Trophoblast cell (in vitro differentiated cells and primary cell): Measurements from ENCODE around the gene LRRC46.

Source experiments
- DNase-seq, 2 donors: peaks; one replicate each; pipeline ENCODE4 v3.0.0-alpha.2; 2016
- H2AFZ ChIP-seq: 2 replicates; pipeline ENCODE4 v1.6.1; 2013; ENCODE audit warnings: low read length, moderate library complexity, mild to moderate bottlenecking; ENCODE audit not compliant: insufficient read depth, poor library complexity
- H2AK5ac ChIP-seq: 2 replicates; pipeline ENCODE4 v1.6.1; 2013; ENCODE audit warnings: mild to moderate bottlenecking, low read length
- H2BK120ac ChIP-seq: 2 replicates; pipeline ENCODE4 v1.6.1; 2013; ENCODE audit warnings: low read length, mild to moderate bottlenecking, moderate library complexity; ENCODE audit not compliant: insufficient read depth, poor library complexity
- H2BK12ac ChIP-seq: 2 replicates; pipeline ENCODE4 v1.6.1; 2013; ENCODE audit warnings: mild to moderate bottlenecking, low read length, moderate library complexity
- H2BK5ac ChIP-seq: 2 replicates; pipeline ENCODE4 v1.6.1; 2013; ENCODE audit warnings: low read length, low read depth, moderate library complexity, mild to moderate bottlenecking; ENCODE audit not compliant: poor library complexity
- H3K14ac ChIP-seq: 2 replicates; pipeline ENCODE4 v1.6.1; 2013; ENCODE audit warnings: mild to moderate bottlenecking, low read length
- H3K18ac ChIP-seq: 2 replicates; pipeline ENCODE4 v1.6.1; 2013; ENCODE audit warnings: mild to moderate bottlenecking, low read length
- H3K23ac ChIP-seq: 2 replicates; pipeline ENCODE4 v1.6.1; 2013; ENCODE audit warnings: low read length
- H3K27ac ChIP-seq: 2 replicates; pipeline ENCODE4 v1.5.1; 2013; ENCODE audit warnings: low read depth, mild to moderate bottlenecking, inconsistent platforms, low read length, moderate library complexity
- H3K27me3 ChIP-seq: 2 replicates; pipeline ENCODE4 v1.6.1; 2013; ENCODE audit warnings: inconsistent platforms, mild to moderate bottlenecking, low read length, moderate library complexity; ENCODE audit not compliant: insufficient read depth
- H3K36me3 ChIP-seq, 2 experiments: 1 replicate in 1 of 2; 2 replicates in 1 of 2; pipeline ENCODE4 v1.6.1; 2013; ENCODE audit warnings: low read length in 2 of 2, mild to moderate bottlenecking in 2 of 2, moderate library complexity in 1 of 2; ENCODE audit not compliant: insufficient read depth in 2 of 2, control insufficient read depth in 1 of 2
- H3K4ac ChIP-seq: 2 replicates; pipeline ENCODE4 v1.6.1; 2013; ENCODE audit warnings: low read depth, mild to moderate bottlenecking, low read length, moderate library complexity
- H3K4me1 ChIP-seq, 2 experiments: 1 replicate in 1 of 2; 2 replicates in 1 of 2; pipeline ENCODE4 v1.6.1; 2013; ENCODE audit warnings: low read length in 2 of 2, mild to moderate bottlenecking in 2 of 2, moderate library complexity in 1 of 2; ENCODE audit not compliant: insufficient read depth in 2 of 2, control insufficient read depth in 1 of 2
- H3K4me2 ChIP-seq: 2 replicates; pipeline ENCODE4 v1.6.1; 2013; ENCODE audit warnings: inconsistent platforms, mild to moderate bottlenecking, low read length, moderate library complexity
- H3K4me3 ChIP-seq: 2 replicates; pipeline ENCODE4 v1.5.1; 2013; ENCODE audit warnings: mild to moderate bottlenecking, low read depth, low read length, inconsistent platforms
- H3K79me1 ChIP-seq: one replicate; pipeline ENCODE4 v1.6.1; 2013; ENCODE audit warnings: low read length
- H3K79me2 ChIP-seq: 2 replicates; pipeline ENCODE4 v1.6.1; 2013; ENCODE audit warnings: low read length, mild to moderate bottlenecking; ENCODE audit not compliant: control insufficient read depth, insufficient read depth, poor library complexity
- H3K9ac ChIP-seq: 2 replicates; pipeline ENCODE4 v1.6.1; 2013; ENCODE audit warnings: mild to moderate bottlenecking, low read length
- H3K9me3 ChIP-seq: 2 replicates; pipeline ENCODE4 v1.6.1; 2013; ENCODE audit warnings: low read depth, mild to moderate bottlenecking, control low read depth, inconsistent platforms, low read length; ENCODE audit not compliant: insufficient read depth
- H4K12ac ChIP-seq: 2 replicates; pipeline ENCODE4 v1.6.1; 2013; ENCODE audit warnings: low read depth, mild to moderate bottlenecking, low read length, moderate library complexity
- H4K8ac ChIP-seq: 2 replicates; pipeline ENCODE4 v1.6.1; 2013; ENCODE audit warnings: low read depth, mild to moderate bottlenecking, low read length, moderate library complexity
- H4K91ac ChIP-seq: one replicate; pipeline ENCODE4 v1.6.1; 2013; ENCODE audit warnings: low read depth, mild to moderate bottlenecking, low read length, moderate library complexity
- WGBS: extraction: QIAGEN DNeasy Blood & Tissue Kit; methylation state at CpG from one replicate; pipeline ENCODE4 v1.1.7; 2013; ENCODE audit warnings: missing lambda C conversion rate; ENCODE audit not compliant: insufficient read length, insufficient coverage; ENCODE audit errors: extremely low coverage; 5-methylcytosine and 5-hydroxymethylcytosine counted together

LRRC46 gene

DNA sequence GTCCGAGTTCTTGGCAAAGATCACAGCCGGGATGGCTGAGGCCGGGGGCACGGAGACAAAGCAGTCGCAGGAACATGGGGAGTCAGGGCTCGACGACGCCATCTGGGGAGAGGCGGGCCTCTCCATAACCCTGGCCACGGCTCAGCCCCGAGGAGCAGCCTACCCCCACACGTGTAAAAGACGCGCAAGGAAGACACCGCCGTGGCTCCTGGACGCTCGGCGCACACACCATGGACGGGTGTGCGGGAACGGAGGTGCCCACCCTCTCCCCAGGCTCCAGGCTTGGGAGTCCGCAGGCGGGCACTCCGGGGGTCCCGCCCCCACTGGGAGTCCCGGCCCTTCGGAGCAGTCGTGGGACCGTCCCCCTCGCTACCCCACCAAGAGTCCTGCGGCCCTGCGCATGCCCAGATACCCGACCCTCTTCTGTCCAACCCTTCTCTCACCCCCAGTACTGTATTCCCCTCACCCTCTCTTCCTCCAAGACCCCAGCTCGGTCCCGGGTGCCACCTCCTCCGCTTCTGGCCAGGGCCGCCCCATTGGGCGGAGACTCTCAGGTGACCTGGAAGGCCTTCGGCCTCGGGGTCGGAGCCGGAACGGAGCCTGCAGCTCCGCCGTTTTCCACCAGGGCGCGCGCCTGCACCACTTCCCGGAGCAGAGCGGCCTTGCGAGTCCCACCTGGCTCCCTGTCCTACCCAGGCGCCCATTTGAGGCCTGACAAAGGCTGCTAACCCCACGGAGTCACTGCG lies 9.4 kb downstream of the LRRC46 start, which contains the start of gene SCRN2:
Gene SCRN2 (minus strand): TSS at position 532 of the 746 bp plus-strand sequence. CDS start 430 bp downstream, at position 102.
- Histone ChIP-seq H2AK5ac (peak within 1 kb of the TSS; percentile 25), H3K79me1 (peaks cover 9% of the 10 kb centered on the region), H3K27me3 (no peaks in the 10 kb centered on the region), H3K36me3 (peaks cover 24 to 33% of the 10 kb centered on the region in 2 experiments), H4K12ac (peak within 1 kb of the TSS; percentile 93), H3K27ac (peak within 1 kb of the TSS; percentile 24), H2BK12ac (peak within 1 kb of the TSS; percentile 20), H2AFZ (peak within 1 kb of the TSS; percentile 94), H3K4ac (peak within 1 kb of the TSS; percentile 90), H3K9me3 (no peaks in the 10 kb centered on the region), H3K14ac (peak within 1 kb of the TSS; percentile 96), H3K4me1 (peaks cover 15 to 20% of the 10 kb centered on the region in 2 experiments), H3K4me2 (peak within 1 kb of the TSS; percentile 78), H3K4me3 (peak within 1 kb of the TSS; percentile 78), H2BK5ac (peak within 1 kb of the TSS; percentile 55), H4K8ac (peak within 1 kb of the TSS; percentile 96), H4K91ac (peak within 1 kb of the TSS; percentile 69), H3K18ac (peak within 1 kb of the TSS; percentile 96), H3K79me2 (peaks cover 7% of the 10 kb centered on the region), H3K9ac (peak within 1 kb of the TSS; percentile 59), H3K23ac (no peak within 1 kb of the TSS), H2BK120ac (peak within 1 kb of the TSS; percentile 84)
- peak; percentile 91 to 95 for DNase-seq
- WGBS, result no CpG with 5 or more reads among the region's 55 CpGs

DNA sequence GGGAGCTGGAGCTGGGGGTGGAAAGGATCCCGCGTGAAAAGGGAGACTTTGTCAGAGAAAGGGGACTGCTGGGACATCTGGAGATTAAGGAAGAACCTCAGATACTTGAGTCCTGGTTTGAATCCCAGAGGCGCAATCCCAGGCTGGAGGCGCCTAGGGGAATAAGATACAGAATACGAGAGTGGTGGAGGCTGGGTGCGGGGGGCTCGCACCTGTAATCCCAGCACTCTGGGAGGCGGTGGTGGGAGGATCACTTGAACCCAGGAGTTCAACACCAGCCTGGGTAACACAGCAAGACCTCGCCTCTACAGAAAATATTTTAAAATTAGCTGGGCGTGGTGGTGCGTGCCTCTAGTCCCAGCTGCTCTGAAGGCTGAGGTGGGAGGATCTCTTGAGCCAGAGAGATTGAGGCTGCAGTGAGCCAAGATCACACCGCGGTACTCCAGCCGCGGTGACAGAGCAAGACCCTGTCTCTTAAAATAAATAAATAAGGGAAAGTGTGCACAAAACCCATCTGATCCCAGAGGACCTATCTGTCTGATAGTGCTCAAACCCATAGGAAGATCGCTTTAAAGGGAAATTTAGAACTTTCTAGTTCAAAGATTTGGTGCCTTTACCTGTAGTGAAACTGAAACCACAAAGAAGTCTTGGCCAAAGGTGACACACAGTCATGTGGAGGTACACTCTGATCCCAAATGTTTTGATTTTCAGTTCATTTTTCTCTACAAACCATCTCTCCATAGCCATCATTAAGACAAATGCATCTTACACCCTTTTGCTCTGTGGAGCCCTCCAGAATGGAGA lies 10.2 kb downstream of the LRRC46 start:
- Histone ChIP-seq H4K91ac (peak overlapping the region; percentile 16), H4K12ac (peak overlapping the region; percentile 10), H3K27ac (no peak overlapping the region), H2AFZ (peak overlapping the region; percentile 85), H3K9me3 (no peaks in the 10 kb centered on the region), H3K4me1 (peaks cover 20% of the 10 kb centered on the region in 2 experiments), H4K8ac (peak overlapping the region; percentile 92), H3K4me3 (no peak overlapping the region), H2AK5ac (peak overlapping the region; percentile 25), H3K79me2 (peaks cover 7% of the 10 kb centered on the region), H3K9ac (peak overlapping the region; percentile 29), H3K4me2 (peak overlapping the region; percentile 11), H3K79me1 (peaks cover 10% of the 10 kb centered on the region), H3K36me3 (peaks cover 16 to 28% of the 10 kb centered on the region in 2 experiments), H2BK5ac (no peak overlapping the region), H3K27me3 (no peaks in the 10 kb centered on the region), H3K18ac (no peak overlapping the region), H3K4ac (peak overlapping the region; percentile 17), H3K14ac (no peak overlapping the region), H2BK12ac (peak overlapping the region; percentile 20), H3K23ac (no peak overlapping the region), H2BK120ac (no peak overlapping the region)
- DNase-seq, result peak in 1 of 2 donors; percentile 29
- no CpG with 5 or more reads among the region's 16 CpGs for WGBS

DNA sequence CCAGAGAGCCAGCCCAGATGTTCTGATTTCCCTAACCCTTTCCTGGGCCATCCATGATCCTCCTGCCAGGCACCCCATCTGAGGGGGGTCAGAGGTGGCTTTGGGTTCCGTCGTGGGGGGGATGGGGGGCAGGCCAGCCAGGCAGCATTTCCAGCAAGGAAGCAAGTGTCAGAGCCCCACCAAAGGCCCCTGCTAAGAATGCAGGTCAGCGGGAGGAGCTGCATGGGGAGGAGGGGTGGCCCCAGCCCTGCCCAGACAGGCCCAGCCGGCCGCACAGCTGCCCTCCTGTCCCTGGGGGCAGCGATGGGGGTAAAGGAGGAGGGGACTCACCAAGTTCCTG lies 11.9 kb downstream of the LRRC46 start:
- peak overlapping the region; percentile 33 for H4K91ac ChIP-seq
- peaks cover 29 to 33% of the 10 kb centered on the region in 2 experiments for H3K4me1 ChIP-seq
- no peak overlapping the region for H2AK5ac ChIP-seq
- no peaks in the 10 kb centered on the region for H3K9me3 ChIP-seq
- no peak overlapping the region for H2AFZ ChIP-seq
- peak overlapping the region; percentile 46 for H3K27ac ChIP-seq
- H3K4me2 ChIP-seq, result no peak overlapping the region
- H3K36me3 ChIP-seq, result peaks cover 9 to 24% of the 10 kb centered on the region in 2 experiments
- H2BK120ac ChIP-seq, result no peak overlapping the region
- H4K12ac ChIP-seq, result no peak overlapping the region
- peaks cover 11% of the 10 kb centered on the region for H3K79me2 ChIP-seq
- H3K14ac ChIP-seq, result no peak overlapping the region
- H3K23ac ChIP-seq, result no peak overlapping the region
- H3K27me3 ChIP-seq, result no peaks in the 10 kb centered on the region
- no CpG with 5 or more reads among the region's 6 CpGs for WGBS
- peaks cover 17% of the 10 kb centered on the region for H3K79me1 ChIP-seq
- H3K4me3 ChIP-seq, result no peak overlapping the region
- no peak overlapping the region for H3K18ac ChIP-seq
- H2BK12ac ChIP-seq, result no peak overlapping the region
- H3K9ac ChIP-seq, result no peak overlapping the region
- H2BK5ac ChIP-seq, result peak overlapping the region; percentile 47
- H3K4ac ChIP-seq, result no peak overlapping the region
- H4K8ac ChIP-seq, result no peak overlapping the region
- DNase-seq, result no peak

DNA sequence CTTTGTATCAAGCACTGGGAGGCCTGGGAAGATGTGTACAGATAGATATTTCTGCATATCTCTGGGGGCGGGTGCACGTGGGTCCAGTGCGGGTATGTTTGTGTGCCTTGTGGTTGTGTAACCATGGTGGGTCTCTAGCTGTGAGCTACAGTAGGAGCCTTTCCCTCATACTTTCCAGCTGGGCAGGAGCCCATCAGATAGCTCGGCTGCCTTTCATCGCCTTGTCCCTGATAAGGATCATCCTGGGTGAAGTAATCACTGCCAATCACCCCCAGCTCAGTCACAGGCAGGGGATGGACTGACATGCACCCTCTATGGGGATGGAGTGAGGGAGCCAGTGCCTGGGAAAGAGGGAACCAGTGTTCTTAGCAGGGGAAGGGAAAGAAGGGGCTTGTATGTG lies 12.8 kb downstream of the LRRC46 start:
- H3K79me1 ChIP-seq, result peaks cover 17% of the 10 kb centered on the region
- H2AK5ac ChIP-seq, result no peak overlapping the region
- peaks cover 29 to 33% of the 10 kb centered on the region in 2 experiments for H3K4me1 ChIP-seq
- H4K8ac ChIP-seq, result no peak overlapping the region
- no peak overlapping the region for H2BK12ac ChIP-seq
- no peak overlapping the region for H3K9ac ChIP-seq
- no peak overlapping the region for H2BK5ac ChIP-seq
- H3K9me3 ChIP-seq, result no peaks in the 10 kb centered on the region
- H2BK120ac ChIP-seq, result no peak overlapping the region
- H3K36me3 ChIP-seq, result peaks cover 5 to 22% of the 10 kb centered on the region in 2 experiments
- no peak overlapping the region for H3K4me2 ChIP-seq
- peak; percentile 86 to 91 for DNase-seq
- no peak overlapping the region for H3K18ac ChIP-seq
- no peak overlapping the region for H3K14ac ChIP-seq
- WGBS, result no CpG with 5 or more reads among the region's 5 CpGs
- no peak overlapping the region for H4K91ac ChIP-seq
- H3K27ac ChIP-seq, result peak overlapping the region; percentile 22
- H3K27me3 ChIP-seq, result no peaks in the 10 kb centered on the region
- H3K4ac ChIP-seq, result no peak overlapping the region
- no peak overlapping the region for H3K4me3 ChIP-seq
- no peak overlapping the region for H3K23ac ChIP-seq
- H4K12ac ChIP-seq, result no peak overlapping the region
- no peak overlapping the region for H2AFZ ChIP-seq
- peaks cover 13% of the 10 kb centered on the region for H3K79me2 ChIP-seq
